ENCODE measurements around the gene CST6.

The CST6 gene

GRCh38 chr11:66048547-66049323 lies 36.9 kb downstream of the CST6 start, which contains the start of gene GAL3ST3:
GAL3ST3 (minus strand) TSS chr11:66049161; CDS start chr11:66045415, 3,746 bp downstream.
- no peak for DNase-seq

GRCh38 chr11:66050581-66051231 lies 38.9 kb downstream of the CST6 start:
- DNase-seq = no peak

- DNase-seq = no peak
These were observed 39.6 kb downstream of the CST6 start for GRCh38 chr11:66051371-66051765.

- peak; percentile 98 for DNase-seq
These were observed 40.2 kb downstream of the CST6 start, which contains the start of gene SF3B2 for GRCh38 chr11:66051766-66052663. SF3B2 (plus strand) TSS chr11:66052364; CDS start chr11:66052385, 21 bp downstream.

GRCh38 chr11:66052664-66052982 lies 40.8 kb downstream of the CST6 start:
- no peak for DNase-seq

GRCh38 chr11:66055021-66055420 lies 43.2 kb downstream of the CST6 start:
- DNase-seq = no peak

- DNase-seq = no peak
These were observed 44.7 kb downstream of the CST6 start for GRCh38 chr11:66056501-66056900.

- DNase-seq = no peak
These were observed 48.3 kb downstream of the CST6 start for GRCh38 chr11:66059966-66060680.

- no peak for DNase-seq
These were observed 49.5 kb downstream of the CST6 start for GRCh38 chr11:66061268-66061667.

- no peak for DNase-seq
These were observed 50.6 kb downstream of the CST6 start for GRCh38 chr11:66062408-66062807.

Data from activated CD4-positive, alpha-beta T cell treated with anti-CD3 and anti-CD28 coated beads for 48 hours (primary cell).